Activated T-helper 2 cell treated with anti-CD3 and anti-CD28 coated beads, Interferon-gamma antibody, Interleukin-2, Interleukin-4, amounts not matched to agents 10 μg/mL and 5 μg/mL and 100 μg/mL, durations not matched to agents 14 hours and 24 hours and 36 hours (primary cell): ENCODE data around the gene MYCBPAP. TPM values are rescaled to one million over a fixed set of nuclear protein-coding genes. Genes with fewer than 3 reads are reported as not detected.

Experiments
- DNase-seq: peaks from one replicate; pipeline ENCODE4 v3.0.0; 2021; ENCODE audit warnings: low spot score
- H3K27ac Mint-ChIP-seq: one replicate; pipeline ENCODE4 v1.8.0; 2021; ENCODE audit warnings: mixed read lengths
- H3K27me3 Mint-ChIP-seq: one replicate; pipeline ENCODE4 v1.8.0; 2021; ENCODE audit warnings: low read depth, mixed read lengths
- H3K36me3 Mint-ChIP-seq: one replicate; pipeline ENCODE4 v1.8.0; 2021; ENCODE audit warnings: low read depth, mixed read lengths
- H3K4me1 Mint-ChIP-seq: one replicate; pipeline ENCODE4 v1.8.0; 2021; ENCODE audit warnings: low read depth, mixed read lengths
- H3K4me3 Mint-ChIP-seq: one replicate; pipeline ENCODE4 v1.8.0; 2021; ENCODE audit warnings: low read depth, mild to moderate bottlenecking, moderate library complexity, mixed read lengths
- H3K9me3 Mint-ChIP-seq: one replicate; pipeline ENCODE4 v1.8.0; 2021; ENCODE audit warnings: mixed read lengths
- intact Hi-C: fragments of 100-400 bp; cut with micrococcal nuclease; formaldehyde crosslinking; loops from one replicate; pipeline ENCODE4 v1.15.1; 2023
- total RNA-seq: library from RNA; stranded (reverse); gene quantifications from 2 replicates; pipeline ENCODE4 v1.2.3, GENCODE V29; 2022

The MYCBPAP gene
- total RNA-seq, 1 donor from 2014 or later, result 3.1 TPM

DNA sequence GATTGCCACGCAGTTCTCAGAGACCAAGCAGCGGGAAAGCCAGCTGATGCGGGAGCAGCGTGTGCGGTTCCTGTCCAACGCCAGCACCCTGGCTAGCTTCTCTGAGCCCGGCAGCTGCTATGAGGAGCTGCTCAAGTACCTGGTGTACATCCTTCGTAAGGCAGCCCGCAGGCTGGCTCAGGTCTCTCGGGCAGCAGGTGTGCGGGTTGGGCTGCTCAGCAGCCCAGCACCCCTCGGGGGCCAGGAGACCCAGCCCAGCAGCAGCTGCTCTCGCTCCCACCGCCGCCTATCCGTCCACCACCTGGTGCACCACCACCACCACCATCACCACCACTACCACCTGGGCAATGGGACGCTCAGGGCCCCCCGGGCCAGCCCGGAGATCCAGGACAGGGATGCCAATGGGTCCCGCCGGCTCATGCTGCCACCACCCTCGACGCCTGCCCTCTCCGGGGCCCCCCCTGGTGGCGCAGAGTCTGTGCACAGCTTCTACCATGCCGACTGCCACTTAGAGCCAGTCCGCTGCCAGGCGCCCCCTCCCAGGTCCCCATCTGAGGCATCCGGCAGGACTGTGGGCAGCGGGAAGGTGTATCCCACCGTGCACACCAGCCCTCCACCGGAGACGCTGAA is 67.5 kb downstream of the MYCBPAP start:
- intact Hi-C loops, result no loop called here
- Mint-ChIP-seq H3K36me3 (no peaks in the 10 kb centered on the region), H3K27ac (no peak overlapping the region), H3K9me3 (no peaks in the 10 kb centered on the region), H3K4me3 (no peak overlapping the region), H3K27me3 (peaks cover 6% of the 10 kb centered on the region), H3K4me1 (no peaks in the 10 kb centered on the region)
- DNase-seq, result no peak

DNA sequence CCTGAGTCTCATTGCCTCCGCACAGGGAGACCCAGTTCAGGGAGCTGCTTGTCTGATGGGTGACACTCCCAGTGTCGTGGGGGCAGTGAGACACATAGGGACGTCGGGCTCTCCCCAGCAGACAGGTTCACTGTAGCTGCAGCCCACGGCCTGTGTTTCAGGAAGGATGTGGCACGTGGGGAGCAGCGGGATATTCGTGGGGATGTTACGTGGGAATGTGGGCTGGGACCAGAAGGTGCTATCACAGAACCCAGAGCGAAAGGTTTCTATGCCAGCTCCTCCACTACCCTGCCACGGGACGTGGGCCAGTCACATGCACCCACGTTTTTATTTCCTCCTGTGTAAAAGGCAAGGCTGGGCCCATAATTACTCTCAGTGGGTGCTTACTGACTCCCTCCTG is 68.6 kb downstream of the MYCBPAP start:
- no peak for DNase-seq
- Mint-ChIP-seq H3K4me3 (no peak overlapping the region), H3K36me3 (no peaks in the 10 kb centered on the region), H3K27me3 (peaks cover 4% of the 10 kb centered on the region), H3K9me3 (no peaks in the 10 kb centered on the region), H3K27ac (no peak overlapping the region), H3K4me1 (no peaks in the 10 kb centered on the region)
- intact Hi-C loops, result no loop called here

DNA sequence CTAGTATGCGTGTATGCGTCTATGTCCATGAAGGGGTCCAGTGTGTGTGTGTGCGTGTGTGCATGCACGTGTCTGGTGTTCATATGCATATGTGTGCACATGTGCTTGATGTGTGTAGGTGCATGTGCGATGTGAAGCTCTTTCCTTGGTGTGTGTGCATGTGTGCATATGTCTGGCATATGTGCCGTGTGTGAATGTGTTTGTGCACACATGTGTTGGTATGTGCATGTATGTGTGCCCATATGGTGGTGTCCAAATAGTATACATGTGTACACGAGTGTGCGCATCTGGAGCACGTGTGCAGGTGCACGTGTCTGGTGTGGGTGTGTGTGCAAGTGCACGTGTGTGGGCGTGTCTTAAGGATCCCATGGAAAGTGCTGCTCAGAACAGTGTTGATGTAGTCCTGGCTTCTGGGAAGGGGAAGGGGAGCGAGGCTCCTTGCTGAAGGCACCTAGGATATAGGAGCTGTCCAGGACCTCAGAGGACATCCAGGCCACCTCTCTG is 69.3 kb downstream of the MYCBPAP start:
- H3K36me3 Mint-ChIP-seq, result no peaks in the 10 kb centered on the region
- no peaks in the 10 kb centered on the region for H3K9me3 Mint-ChIP-seq
- H3K27me3 Mint-ChIP-seq, result peaks cover 4% of the 10 kb centered on the region
- H3K4me3 Mint-ChIP-seq, result no peak overlapping the region
- no peak overlapping the region for H3K27ac Mint-ChIP-seq
- intact Hi-C loops, result no loop called here
- DNase-seq, result no peak
- no peaks in the 10 kb centered on the region for H3K4me1 Mint-ChIP-seq

DNA sequence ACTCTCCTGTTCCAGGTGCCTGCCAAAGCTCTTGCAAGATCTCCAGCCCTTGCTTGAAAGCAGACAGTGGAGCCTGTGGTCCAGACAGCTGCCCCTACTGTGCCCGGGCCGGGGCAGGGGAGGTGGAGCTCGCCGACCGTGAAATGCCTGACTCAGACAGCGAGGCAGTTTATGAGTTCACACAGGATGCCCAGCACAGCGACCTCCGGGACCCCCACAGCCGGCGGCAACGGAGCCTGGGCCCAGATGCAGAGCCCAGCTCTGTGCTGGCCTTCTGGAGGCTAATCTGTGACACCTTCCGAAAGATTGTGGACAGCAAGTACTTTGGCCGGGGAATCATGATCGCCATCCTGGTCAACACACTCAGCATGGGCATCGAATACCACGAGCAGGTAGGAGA is 69.9 kb downstream of the MYCBPAP start:
- Mint-ChIP-seq H3K36me3 (no peaks in the 10 kb centered on the region), H3K9me3 (no peaks in the 10 kb centered on the region), H3K27ac (no peak overlapping the region), H3K4me1 (no peaks in the 10 kb centered on the region), H3K27me3 (peaks cover 9% of the 10 kb centered on the region), H3K4me3 (no peak overlapping the region)
- no peak for DNase-seq
- intact Hi-C loops, result no loop called here

DNA sequence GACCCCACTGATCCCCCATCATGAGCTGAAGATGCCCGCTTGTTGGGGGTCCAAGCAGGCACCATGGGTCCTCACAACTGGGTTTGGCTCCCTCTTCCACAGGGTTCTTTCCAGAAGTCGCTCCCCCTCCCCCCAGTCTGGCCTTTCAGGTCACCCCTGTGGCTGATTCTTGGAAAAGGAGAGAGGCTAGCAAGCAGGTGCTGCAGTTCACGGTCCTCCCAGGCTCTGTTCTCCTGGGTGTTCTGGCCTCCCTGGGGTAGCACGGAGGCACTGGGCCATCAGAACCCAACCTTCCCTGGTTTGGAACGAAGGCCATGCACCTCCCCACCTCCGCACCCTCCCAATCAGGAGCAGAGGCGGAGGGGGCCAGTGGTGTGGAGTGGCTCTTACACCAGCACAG is 71.2 kb downstream of the MYCBPAP start:
- intact Hi-C loops, result no loop called here
- no peak for DNase-seq
- Mint-ChIP-seq H3K27ac (no peak overlapping the region), H3K36me3 (no peaks in the 10 kb centered on the region), H3K4me1 (no peaks in the 10 kb centered on the region), H3K9me3 (no peaks in the 10 kb centered on the region), H3K27me3 (peaks cover 17% of the 10 kb centered on the region), H3K4me3 (no peak overlapping the region)

DNA sequence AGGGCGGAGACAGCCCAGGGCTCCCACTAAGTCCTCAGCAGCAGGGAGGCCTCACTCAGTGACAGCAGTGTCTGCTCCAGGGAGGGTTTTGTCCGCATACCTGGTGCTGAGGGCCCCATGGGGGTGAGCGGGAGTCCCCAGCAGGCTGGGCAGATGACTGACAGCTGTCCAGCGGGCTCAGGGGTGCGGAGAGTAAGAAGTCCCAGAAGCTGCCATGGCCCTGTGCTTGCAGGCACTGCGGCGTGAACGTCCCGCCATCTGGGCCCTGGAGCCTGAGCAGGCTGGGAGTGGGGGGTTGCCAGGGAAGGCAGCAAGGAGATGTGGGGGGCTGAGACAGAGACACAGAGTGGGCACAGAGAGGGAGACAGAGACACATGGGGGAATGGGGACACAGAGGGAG is 72.4 kb downstream of the MYCBPAP start:
- peaks cover 17% of the 10 kb centered on the region for H3K27me3 Mint-ChIP-seq
- H3K4me3 Mint-ChIP-seq, result no peak overlapping the region
- H3K4me1 Mint-ChIP-seq, result no peaks in the 10 kb centered on the region
- no peaks in the 10 kb centered on the region for H3K36me3 Mint-ChIP-seq
- intact Hi-C loops, result no loop called here
- no peak for DNase-seq
- H3K9me3 Mint-ChIP-seq, result no peaks in the 10 kb centered on the region
- no peak overlapping the region for H3K27ac Mint-ChIP-seq

Other genes starting within 250 kb of the MYCBPAP start
- 1.5 and 1.6 TPM in 2 replicates for gene TMEM92, start 234.0 kb upstream of the MYCBPAP start, total RNA-seq
- gene XYLT2, start 162.3 kb upstream of the MYCBPAP start, total RNA-seq, result 134 and 143 TPM in 2 replicates
- gene MRPL27, start 135.3 kb upstream of the MYCBPAP start, total RNA-seq, result 95.2 and 95.6 TPM in 2 replicates
- 26.8 and 28.6 TPM in 2 replicates for gene EME1, start 135.2 kb upstream of the MYCBPAP start, total RNA-seq
- 118 and 119 TPM in 2 replicates for gene LRRC59, start 110.9 kb upstream of the MYCBPAP start, total RNA-seq
- 23.5 and 28.2 TPM in 2 replicates for gene ACSF2, start 82.2 kb upstream of the MYCBPAP start, total RNA-seq
- not detected in 2 replicates for gene CHAD, start 39.6 kb upstream of the MYCBPAP start, total RNA-seq
- 56.8 and 59.0 TPM in 2 replicates for gene RSAD1, start 29.6 kb upstream of the MYCBPAP start, total RNA-seq
- gene EPN3, start 24.3 kb downstream of the MYCBPAP start, total RNA-seq, result not detected in 2 replicates
- 30.5 and 31.0 TPM in 2 replicates for gene SPATA20, start 38.7 kb downstream of the MYCBPAP start, total RNA-seq
- gene CACNA1G, start 52.3 kb downstream of the MYCBPAP start, total RNA-seq, result not detected in 2 replicates
- gene ABCC3, start 126.4 kb downstream of the MYCBPAP start, total RNA-seq, result not detected in 2 replicates
- 37.8 and 39.4 TPM in 2 replicates for gene ANKRD40, start 199.5 kb downstream of the MYCBPAP start, total RNA-seq
- 115 and 134 TPM in 2 replicates for gene LUC7L3, start 211.2 kb downstream of the MYCBPAP start, total RNA-seq